Medulla oblongata (tissue), 1 donor: ENCODE measurements around the gene SLC22A1.

ENCODE experiments used
- DNase-seq: peaks from one replicate; pipeline ENCODE4 v3.0.0-alpha.2; 2015; ENCODE audit errors: extremely low spot score

Gene SLC22A1

DNA sequence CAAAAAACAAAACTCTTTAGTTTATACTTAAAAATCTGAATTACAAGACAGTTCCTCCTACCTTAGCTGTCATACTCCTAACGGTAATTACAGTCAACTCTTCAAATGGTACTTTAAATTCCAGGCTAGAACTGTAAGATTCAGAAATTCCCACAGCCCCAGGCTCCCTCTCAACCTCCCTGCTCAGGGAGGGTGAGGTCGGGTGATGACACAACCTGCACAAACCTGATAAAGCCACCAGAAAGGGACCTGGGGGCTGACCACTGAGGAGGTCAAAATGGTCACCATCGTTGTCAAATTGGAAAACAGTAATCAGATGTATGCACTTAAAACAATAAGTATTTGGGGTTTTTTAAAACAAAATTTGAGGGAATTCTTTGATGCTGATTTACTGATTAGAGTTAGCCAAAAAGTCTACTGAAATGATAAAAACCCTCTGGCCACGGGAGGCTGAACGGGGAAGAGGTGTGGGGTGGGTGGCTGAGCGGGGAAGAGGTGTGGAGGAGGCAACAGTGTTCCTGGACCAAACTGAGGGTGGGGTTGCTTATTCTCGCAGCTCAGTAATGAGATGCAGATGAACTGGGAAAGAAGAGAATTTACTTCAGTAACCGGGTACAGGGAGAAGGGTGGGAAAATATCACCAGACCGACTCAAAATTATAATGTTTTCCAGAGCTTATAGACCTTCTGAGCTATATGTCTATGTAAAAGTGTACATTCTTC is 52.4 kb downstream of the SLC22A1 start:
- no peak for DNase-seq

- DNase-seq: no peak
These were observed 53.1 kb downstream of the SLC22A1 start for GRCh38 chr6:160174681-160175080.

GRCh38 chr6:160177220-160177619 is 55.6 kb downstream of the SLC22A1 start:
- no peak for DNase-seq

GRCh38 chr6:160178271-160178670 is 56.7 kb downstream of the SLC22A1 start:
- no peak for DNase-seq

GRCh38 chr6:160180706-160181105 is 59.1 kb downstream of the SLC22A1 start:
- DNase-seq: no peak

GRCh38 chr6:160188773-160189172 is 67.2 kb downstream of the SLC22A1 start:
- DNase-seq: no peak

- DNase-seq: no peak
These were observed 68.5 kb downstream of the SLC22A1 start for GRCh38 chr6:160190081-160190480.

DNA sequence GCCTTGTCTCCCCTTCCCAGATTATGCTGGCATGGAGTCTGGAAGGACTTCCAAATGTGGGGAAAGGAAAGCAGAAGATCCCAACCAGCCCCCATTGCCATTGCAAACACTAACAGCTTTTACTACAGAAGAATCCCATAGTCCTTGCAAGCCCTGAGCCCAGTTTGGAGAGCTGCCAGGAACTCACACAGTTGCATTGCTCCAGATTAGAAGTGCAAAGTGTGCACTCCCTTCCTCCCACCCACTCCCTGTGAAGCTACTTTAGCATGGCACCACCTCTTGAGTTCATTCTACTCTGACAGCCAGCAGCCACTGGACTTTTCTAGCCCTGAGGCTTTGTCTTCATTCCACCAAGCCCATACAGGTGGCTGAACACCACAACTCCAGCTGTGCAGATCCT is 69.4 kb downstream of the SLC22A1 start:
- no peak for DNase-seq

- DNase-seq: no peak
These were observed 71.2 kb downstream of the SLC22A1 start for GRCh38 chr6:160192840-160193239.

DNA sequence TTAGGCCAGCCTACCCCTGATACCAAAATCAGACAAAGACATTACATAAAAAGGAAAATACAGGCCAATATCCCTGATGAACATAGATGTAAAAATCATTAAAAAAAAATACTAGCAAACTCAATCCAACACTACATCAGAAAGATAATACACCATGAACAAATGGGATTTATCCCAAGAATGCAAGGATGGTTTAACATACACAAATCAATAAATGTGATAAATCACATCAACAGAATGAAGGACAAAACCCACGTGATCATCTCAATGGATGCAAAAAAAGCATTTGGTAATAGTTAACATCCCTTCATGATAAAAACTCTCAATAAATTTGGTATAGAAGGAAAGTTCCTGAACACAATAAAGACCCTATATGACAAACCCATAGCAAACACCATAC is 73.2 kb downstream of the SLC22A1 start:
- no peak for DNase-seq

DNA sequence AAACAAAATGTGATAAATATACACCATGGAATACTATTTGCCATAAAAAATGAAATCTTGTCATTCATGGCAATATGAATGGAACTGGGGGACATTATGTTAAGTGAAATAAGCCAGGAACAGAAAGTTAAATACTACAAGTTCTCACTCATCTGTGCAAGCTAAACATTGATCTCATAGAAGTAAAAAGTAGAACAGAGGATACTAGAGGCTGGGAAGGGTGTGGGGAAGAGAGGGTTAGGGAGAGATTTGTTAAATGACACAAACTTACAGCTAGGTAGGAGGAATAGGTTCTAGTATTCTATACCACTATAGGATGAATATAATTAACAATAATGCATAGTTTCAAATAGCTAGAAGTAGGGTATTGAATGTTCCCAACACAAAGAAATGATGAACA is 76.0 kb downstream of the SLC22A1 start:
- no peak for DNase-seq

DNA sequence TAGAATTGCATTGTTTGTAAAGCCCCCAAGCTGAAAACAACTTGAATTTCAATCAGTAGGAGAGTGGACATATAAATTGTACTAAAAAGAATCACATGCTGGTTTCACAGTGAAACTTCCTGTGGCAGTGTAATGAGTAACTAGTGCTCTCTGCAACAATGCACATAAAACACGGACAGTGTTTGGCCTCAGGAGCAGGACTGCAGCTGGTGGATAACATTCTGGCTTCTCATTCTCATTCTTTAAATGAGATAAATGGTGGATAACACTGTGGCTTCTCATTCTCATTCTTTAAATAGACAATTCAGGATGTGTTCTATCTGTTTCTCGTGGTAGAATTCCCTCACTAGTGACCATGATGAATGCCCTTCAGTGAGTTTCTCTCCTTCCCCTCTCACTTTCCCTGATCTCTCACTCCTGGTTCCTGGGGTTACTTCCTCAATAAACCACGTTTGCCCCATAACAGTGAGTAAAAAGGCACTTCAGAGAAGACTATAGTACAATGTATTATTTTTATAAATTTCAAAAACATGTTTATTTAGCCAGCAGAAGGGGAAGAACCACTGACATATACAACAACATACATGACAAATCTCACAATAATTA is 77.1 kb downstream of the SLC22A1 start:
- no peak for DNase-seq

DNA sequence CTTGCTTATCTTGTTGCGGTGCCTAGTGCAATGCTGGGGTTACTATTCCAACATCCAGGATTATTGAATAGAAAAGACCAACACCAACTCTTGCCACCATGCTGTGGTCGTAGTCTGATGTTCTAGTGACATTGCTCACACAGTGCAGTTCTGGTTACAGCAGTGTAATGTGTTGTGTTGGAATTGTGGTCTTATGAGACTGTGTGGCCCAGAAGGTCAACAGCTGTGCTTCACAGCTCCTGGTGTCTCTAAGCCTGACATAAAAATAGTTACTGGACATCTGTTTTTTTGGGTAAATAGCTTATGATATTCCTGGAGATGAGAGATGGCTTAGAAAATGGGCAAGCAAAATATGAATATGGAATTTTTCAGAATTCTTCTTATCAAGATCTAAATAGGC is 79.4 kb downstream of the SLC22A1 start:
- DNase-seq: no peak

DNA sequence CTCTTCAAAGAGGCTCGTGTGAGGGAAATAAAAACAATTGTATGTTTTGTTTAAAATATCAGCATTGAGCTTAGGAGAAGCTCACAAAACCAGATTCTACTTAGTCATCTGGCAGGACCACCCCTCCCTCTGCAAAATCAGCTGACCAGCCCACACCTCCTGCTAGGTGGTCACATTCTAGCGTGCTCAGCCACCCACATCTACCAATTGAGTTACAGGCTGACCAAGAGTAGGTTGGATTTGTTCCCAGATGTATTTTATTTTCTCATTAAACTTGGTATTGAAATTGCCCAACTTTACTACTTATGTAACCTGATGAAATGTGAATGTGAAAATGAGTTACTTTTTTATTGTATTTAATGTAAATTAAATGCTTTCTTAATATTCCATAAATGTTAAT is 80.8 kb downstream of the SLC22A1 start:
- DNase-seq: no peak

DNA sequence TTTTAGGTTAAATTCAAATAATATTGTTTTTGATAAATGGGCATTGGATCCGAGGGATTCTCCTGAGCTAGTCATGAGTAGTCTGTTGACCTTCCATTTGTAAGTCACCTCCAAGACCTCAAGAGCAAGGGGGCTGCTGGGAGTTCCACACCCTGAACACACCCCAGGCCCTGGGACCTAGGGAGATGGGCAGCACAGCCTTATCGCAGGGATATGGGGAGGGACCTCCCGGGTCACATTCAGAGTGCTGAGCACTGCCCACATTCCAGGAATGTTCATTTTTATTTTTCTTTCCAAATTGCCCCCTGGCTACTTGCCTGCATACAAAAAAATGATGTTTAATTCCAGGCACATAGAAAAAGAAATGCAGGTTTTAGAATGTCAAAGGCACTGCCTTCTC is 81.5 kb downstream of the SLC22A1 start:
- no peak for DNase-seq

DNA sequence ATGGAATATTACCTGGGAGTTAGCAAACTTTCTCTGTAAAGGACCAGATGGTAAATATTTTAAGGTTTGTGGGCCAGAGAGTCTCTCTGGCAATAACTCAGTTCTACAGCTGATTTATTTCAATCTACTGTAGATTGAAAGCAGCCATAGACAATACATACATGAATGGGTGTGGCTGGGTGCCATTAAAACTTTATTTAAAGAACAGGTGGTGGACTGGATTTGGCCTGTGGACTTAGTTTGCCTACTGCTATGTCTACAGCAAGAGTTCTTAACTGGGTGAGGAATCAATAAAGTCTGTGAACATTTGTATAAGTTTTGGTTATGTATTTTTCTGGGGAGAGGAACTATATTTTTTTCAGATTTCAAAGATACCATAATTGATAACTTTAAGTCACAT is 81.9 kb downstream of the SLC22A1 start:
- DNase-seq: no peak

- no peak for DNase-seq
These were observed 82.3 kb downstream of the SLC22A1 start for GRCh38 chr6:160203953-160204352.

- DNase-seq: no peak
These were observed 83.1 kb downstream of the SLC22A1 start for GRCh38 chr6:160204710-160205109.

DNA sequence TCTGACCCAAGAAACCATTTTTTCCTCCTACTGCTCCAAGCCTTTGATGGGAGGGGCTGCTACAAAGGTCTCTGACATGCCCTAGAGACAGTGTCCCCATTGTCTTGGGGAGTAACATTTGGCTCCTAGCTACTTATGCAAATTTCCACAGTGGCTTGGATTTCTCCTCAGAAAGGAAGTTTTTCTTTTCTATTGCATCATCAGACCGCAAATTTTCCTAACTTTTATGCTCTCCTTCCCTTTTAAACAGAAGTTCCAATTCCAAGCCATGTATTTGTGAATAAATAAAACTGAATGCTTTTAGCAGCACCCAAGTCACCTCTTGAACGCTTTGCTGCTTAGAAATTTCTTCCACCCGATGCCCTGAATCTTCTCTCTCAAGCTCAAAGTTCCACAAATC is 86.0 kb downstream of the SLC22A1 start:
- DNase-seq: no peak
